AG09309 (cell line): ENCODE results near the gene CCDC120.

Experiments used
- DNase-seq: peaks from one replicate; pipeline ENCODE4 v3.0.0-alpha.2; 2010; ENCODE audit warnings: low read depth
- H3K4me3 ChIP-seq: 2 replicates; pipeline ENCODE4 v1.5.1; 2011; ENCODE audit warnings: mild to moderate bottlenecking, low read depth, low read length, moderate library complexity; ENCODE audit not compliant: control insufficient read depth
- CTCF ChIP-seq: IDR thresholded peaks from 2 replicates; pipeline ENCODE4 v1.5.1; 2011; ENCODE audit warnings: mild to moderate bottlenecking, low read depth, low read length, inconsistent platforms; ENCODE audit not compliant: insufficient read depth, control insufficient read depth; ENCODE audit errors: missing control alignments

CCDC120 gene

GRCh38 chrX:49043987-49044281 is 14.9 kb upstream of the CCDC120 start:
- no peak for DNase-seq
- H3K4me3 ChIP-seq = peak overlapping the region; percentile 22
- no peak for TF ChIP-seq CTCF

GRCh38 chrX:49053223-49054072 is 5.4 kb upstream of the CCDC120 start:
- no peak for DNase-seq
- no peak for TF ChIP-seq CTCF
- peak overlapping the region; percentile 43 for H3K4me3 ChIP-seq

- no peak for DNase-seq
- TF ChIP-seq CTCF = no peak
- H3K4me3 ChIP-seq = peak overlapping the region; percentile 43
These were observed 4.6 kb upstream of the CCDC120 start for GRCh38 chrX:49054073-49054762.

GRCh38 chrX:49059201-49059600 is 402 bp downstream of the CCDC120 start:
- TF ChIP-seq CTCF = no peak
- no peak for DNase-seq
- no peak overlapping the region for H3K4me3 ChIP-seq

- H3K4me3 ChIP-seq = no peak overlapping the region
These were observed 884 bp downstream of the CCDC120 start for GRCh38 chrX:49059681-49060085.

GRCh38 chrX:49060914-49061313 is 2.1 kb downstream of the CCDC120 start:
- no peak for TF ChIP-seq CTCF
- no peak overlapping the region for H3K4me3 ChIP-seq
- no peak for DNase-seq

More at GRCh38 chrX:49059681-49060085, 884 bp downstream of the CCDC120 start:
- DNase-seq = no peak
- TF ChIP-seq CTCF = no peak
